ENCODE measurements around the gene C3orf33. TPM values are rescaled to one million over a fixed set of nuclear protein-coding genes. Genes with fewer than 3 reads are reported as not detected.

The C3orf33 gene
- total and polyA plus RNA-seq, 12 donors: 3.5 to 17.1 (median 12.6) TPM

DNA sequence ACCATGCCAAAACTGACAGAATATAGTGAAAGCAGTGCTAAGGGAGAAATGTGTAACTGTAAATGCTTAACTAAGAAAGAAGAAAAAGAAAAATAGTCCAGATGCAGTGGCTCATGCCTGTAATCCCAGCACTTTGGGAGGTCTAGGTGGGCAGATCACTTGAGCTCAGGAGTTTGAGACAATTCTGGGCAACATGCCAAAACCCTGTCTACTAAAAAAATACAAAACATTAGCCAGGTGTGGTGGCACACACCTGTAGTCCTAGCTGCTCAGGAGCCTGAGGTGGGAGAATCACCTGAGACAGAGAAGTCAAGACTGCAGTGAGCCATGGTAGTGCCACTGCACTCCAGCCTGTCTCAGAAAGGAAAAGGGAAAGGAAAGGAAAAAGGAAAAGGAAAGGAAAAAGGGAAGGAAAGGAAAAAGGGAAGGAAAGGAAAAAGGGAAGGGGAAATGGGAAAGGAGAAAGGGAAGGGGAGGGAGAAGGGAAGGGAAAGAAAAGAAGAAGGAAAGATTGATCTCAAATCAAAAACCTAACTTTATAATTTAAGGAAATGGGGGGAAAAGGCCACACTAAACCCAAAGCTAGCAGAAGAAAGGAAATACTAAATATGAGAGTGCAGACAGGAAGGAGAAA lies 20.3 kb downstream of the C3orf33 start:
- no peak for DNase-seq
- Histone ChIP-seq H3K9me3 (replicated peaks in 1 of 3) (peaks cover 0 to 13% (median 0%) of the 10 kb centered on the region in 3 donors), H3K27ac (no peak overlapping the region), H3K27me3 (no peaks in the 10 kb centered on the region), H3K4me3 (no peak overlapping the region), H3K4me1 (replicated peaks in 1 of 2) (no peaks in the 10 kb centered on the region), H3K36me3 (replicated peaks in 1 of 2) (no peaks in the 10 kb centered on the region)
- TF ChIP-seq, protein P1, sequence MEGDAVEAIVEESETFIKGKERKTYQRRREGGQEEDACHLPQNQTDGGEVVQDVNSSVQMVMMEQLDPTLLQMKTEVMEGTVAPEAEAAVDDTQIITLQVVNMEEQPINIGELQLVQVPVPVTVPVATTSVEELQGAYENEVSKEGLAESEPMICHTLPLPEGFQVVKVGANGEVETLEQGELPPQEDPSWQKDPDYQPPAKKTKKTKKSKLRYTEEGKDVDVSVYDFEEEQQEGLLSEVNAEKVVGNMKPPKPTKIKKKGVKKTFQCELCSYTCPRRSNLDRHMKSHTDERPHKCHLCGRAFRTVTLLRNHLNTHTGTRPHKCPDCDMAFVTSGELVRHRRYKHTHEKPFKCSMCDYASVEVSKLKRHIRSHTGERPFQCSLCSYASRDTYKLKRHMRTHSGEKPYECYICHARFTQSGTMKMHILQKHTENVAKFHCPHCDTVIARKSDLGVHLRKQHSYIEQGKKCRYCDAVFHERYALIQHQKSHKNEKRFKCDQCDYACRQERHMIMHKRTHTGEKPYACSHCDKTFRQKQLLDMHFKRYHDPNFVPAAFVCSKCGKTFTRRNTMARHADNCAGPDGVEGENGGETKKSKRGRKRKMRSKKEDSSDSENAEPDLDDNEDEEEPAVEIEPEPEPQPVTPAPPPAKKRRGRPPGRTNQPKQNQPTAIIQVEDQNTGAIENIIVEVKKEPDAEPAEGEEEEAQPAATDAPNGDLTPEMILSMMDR (IDR thresholded peaks at IDR 0.05): no peak
- TF ChIP-seq POLR2A (IDR thresholded peaks at IDR 0.05): no peak
- intact Hi-C loops (cut with DNase I): no loop called here

DNA sequence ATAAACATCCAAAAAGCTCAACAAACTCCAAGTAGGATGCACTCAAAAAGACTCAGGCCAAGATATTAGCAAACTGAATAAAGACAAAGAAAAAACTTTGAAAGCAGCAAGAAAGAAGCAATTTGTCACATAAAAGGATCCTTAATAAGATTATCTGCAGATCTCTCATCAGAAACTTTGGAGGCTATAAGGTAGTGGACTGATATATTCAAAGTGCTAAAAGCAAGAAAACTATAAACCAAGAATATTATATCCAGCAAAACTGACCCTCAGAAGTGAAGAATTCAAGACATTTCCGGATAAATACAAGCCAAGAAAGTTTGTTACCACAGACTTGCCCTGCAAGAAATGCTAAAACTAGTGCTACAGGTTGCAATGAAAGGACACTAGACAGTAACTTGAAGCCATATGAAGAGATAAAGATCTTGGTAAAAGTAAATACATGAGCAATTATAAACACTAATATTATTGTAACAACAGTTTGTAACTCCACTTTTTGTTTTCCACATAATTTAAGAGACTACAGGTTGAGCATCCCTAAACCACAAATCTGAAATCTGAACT lies 23.6 kb downstream of the C3orf33 start:
- H3K4me3 ChIP-seq: no peak overlapping the region
- no peak for DNase-seq
- H3K9me3 ChIP-seq (replicated peaks in 1 of 3): peaks cover 0 to 13% (median 0%) of the 10 kb centered on the region in 3 donors
- intact Hi-C loops (cut with DNase I): no loop called here
- no peaks in the 10 kb centered on the region for H3K27me3 ChIP-seq
- no peaks in the 10 kb centered on the region for H3K36me3 ChIP-seq (replicated peaks in 1 of 2)
- TF ChIP-seq, protein P1 (IDR thresholded peaks at IDR 0.05): no peak
- TF ChIP-seq POLR2A (IDR thresholded peaks at IDR 0.05): no peak
- H3K27ac ChIP-seq: no peak overlapping the region
- 93 to 100% (median 99%) methylated on average over 1 of the region's 1 CpG for WGBS, 4 donors
- H3K4me1 ChIP-seq (replicated peaks in 1 of 2): no peaks in the 10 kb centered on the region

DNA sequence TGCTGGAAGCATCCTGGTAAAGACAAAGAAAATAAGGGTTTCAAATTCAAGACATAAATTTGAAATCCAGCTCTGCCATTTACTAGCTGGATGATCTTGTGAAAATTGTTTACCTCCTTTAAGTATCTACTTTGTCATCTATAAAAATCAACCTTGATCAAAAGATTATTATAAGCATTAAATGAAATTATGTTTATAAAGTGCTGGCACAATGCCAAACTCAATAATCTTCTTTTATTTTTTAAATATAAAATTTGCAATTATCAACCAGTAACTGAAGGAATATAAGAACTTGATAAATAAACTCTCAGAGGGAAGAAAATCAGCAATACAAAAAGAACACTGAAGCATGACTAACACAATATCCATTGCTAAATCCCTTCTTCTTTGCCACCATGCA lies 25.8 kb downstream of the C3orf33 start:
- Histone ChIP-seq H3K27ac (no peak overlapping the region), H3K36me3 (replicated peaks in 1 of 2) (no peaks in the 10 kb centered on the region), H3K27me3 (no peaks in the 10 kb centered on the region), H3K4me1 (replicated peaks in 1 of 2) (no peaks in the 10 kb centered on the region), H3K9me3 (replicated peaks in 1 of 3) (peaks cover 0 to 13% (median 0%) of the 10 kb centered on the region in 3 donors), H3K4me3 (no peak overlapping the region)
- no peak for DNase-seq
- intact Hi-C loops (cut with DNase I): no loop called here
- no peak for TF ChIP-seq POLR2A (IDR thresholded peaks at IDR 0.05)
- TF ChIP-seq, protein P1 (IDR thresholded peaks at IDR 0.05): no peak

DNA sequence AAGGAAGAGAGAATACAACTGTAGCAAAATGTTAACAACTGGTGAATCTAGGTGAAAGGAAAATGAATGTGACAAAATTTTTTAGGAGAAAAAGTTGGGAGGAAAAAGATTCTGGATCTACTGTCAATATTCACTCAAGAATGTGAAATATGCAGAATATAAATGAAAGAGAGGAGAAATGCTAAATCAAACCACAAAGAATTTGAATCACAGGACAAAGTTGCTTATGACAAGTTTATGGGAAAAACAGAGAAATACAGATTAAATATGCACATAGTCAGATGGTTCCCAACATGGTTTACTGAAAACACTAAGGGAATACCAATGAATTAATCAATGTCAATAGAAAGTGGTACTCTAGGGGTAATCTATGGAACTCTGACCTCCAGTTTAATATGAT lies 27.6 kb downstream of the C3orf33 start:
- H3K9me3 ChIP-seq (replicated peaks in 1 of 3): peaks cover 0 to 13% (median 0%) of the 10 kb centered on the region in 3 donors
- no peak for DNase-seq
- no peaks in the 10 kb centered on the region for H3K4me1 ChIP-seq (replicated peaks in 1 of 2)
- TF ChIP-seq POLR2A (IDR thresholded peaks at IDR 0.05): no peak
- TF ChIP-seq, protein P1 (IDR thresholded peaks at IDR 0.05): no peak
- no peak overlapping the region for H3K4me3 ChIP-seq
- H3K36me3 ChIP-seq (replicated peaks in 1 of 2): peaks cover 0 to 4% of the 10 kb centered on the region in 2 donors
- no peak overlapping the region for H3K27ac ChIP-seq
- no peaks in the 10 kb centered on the region for H3K27me3 ChIP-seq
- intact Hi-C loops (cut with DNase I): no loop called here
